SHP77 (cell line): ENCODE data around the gene ARHGEF3.
"Not testable (repeated sequence)": the region's sequence is repeated elsewhere in the genome, so short reads cannot be mapped to it uniquely, and the experiment has no call there.

Experiments
- DNase-seq, 2 experiments: peaks; one replicate each; lab custom pipeline; 2025; lab: John Stamatoyannopoulos, UW

The ARHGEF3 gene

DNA sequence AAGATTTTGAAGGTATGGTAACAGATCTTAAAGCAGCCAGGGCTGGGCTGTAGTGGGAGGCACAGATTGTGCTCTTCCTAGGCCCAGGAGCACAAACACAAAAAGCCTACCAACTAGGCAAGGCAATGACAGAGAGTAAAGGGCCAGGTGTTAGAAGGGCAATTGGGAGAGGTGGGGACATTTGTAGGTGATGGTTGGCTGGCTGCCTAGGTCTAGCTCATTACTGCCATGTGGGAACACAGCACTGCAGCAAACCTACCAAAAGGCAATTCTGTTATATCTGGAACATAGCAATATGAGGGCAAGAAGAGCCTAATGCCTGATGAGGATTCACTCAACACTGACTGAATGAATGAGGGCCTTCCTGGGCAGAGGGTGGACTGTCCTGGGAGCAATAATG, 30.4 kb downstream of the ARHGEF3 start:
- DNase-seq, result no peak

GRCh38 chr3:56769116-56769707, 32.5 kb downstream of the ARHGEF3 start:
- no peak for DNase-seq

DNA sequence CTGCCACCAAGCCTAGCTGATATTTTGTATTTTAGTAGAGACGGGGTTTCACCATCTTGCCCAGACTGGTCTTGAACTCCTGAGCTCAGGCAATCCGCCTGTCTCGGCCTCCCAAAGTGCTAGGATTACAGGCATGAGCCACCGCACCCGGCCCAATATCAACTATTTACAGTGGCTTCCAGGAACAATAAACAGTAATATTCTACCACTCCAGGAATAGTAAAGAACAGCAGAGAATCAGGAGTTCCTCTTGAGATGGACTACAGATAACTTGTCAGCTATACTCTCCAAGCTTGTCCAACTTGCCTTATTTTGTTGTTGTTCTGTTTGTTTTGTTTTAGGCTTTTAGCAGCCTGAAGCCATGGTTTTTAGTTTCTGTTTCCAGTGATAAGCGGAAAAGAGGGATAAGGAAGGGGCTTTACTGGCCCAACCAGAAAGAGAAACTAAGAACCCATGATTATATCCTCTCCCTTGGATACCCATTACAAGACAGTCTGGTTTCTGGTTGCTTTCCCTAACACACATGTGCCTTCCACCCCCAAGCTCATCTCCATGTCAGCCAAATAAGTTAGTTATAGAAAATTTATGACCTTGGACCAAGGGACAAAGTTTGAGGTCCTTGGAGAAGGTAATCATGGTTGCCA, 36.7 kb downstream of the ARHGEF3 start:
- DNase-seq, result no peak

DNA sequence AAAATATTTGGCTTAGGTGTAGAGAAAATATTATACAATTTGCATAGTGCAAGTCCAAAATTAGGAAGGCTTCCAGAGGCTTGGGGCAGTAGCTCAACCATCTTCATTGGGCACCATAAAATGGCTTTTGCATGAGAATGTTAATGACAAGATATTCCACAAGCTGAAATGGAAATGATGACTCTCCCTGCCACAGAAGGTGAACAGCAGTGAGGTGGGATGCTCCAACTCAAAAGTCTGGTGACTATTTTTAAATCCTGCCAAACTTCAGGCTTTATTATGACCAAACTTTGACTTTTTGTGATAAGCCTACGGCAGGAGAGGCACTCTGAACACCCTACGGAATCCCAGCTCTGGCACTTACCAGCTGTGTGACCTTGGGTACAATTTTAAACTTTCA, 37.6 kb downstream of the ARHGEF3 start:
- no peak for DNase-seq

DNA sequence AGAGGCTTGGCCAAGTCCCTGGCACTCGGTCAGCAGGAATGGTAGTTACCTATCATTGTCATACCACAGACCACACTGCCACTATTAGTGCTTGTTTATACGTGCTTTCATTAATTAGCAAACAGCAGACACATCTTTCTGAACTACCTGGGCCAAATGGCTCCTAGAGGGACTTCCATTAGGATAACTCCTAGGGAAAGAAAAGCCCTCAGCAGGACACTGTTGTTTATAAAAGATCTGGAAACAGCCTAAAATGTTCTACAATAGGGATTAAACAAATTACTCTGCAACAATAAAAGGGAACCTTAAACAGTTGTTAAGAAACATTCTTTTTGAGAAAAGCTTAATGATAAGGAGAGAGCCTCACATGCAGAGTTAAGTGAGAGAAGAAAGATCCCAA, 38.5 kb downstream of the ARHGEF3 start:
- no peak for DNase-seq

- no peak for DNase-seq
These were observed 39.0 kb downstream of the ARHGEF3 start for GRCh38 chr3:56762718-56763117.

- no peak for DNase-seq
These were observed 39.7 kb downstream of the ARHGEF3 start for GRCh38 chr3:56761887-56762651.

GRCh38 chr3:56761023-56761422, 40.7 kb downstream of the ARHGEF3 start:
- no peak for DNase-seq

DNA sequence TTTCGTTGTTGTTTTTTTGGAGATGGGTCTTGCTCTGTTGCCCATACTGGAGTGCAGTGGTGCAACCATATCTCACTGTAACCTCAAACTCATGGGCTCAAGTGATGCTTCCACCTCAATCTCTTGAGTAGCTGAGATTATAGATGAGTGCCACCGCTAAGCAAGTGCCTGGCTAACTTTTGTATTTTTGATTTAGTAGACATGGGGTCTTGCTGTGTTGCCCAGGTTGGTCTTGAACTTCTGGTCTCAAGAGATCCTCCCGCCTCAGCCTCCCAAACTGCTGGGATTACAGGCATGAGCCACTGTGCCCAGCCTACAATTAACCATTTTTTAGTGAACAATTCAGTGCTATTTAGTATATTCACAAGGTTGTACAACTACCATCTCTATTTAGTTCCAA, 42.2 kb downstream of the ARHGEF3 start:
- DNase-seq, result no peak

- DNase-seq, result no peak
These were observed 43.2 kb downstream of the ARHGEF3 start for GRCh38 chr3:56758539-56758981.

- DNase-seq, result not testable (repeated sequence)
These were observed 43.7 kb downstream of the ARHGEF3 start for GRCh38 chr3:56758042-56758441.

DNA sequence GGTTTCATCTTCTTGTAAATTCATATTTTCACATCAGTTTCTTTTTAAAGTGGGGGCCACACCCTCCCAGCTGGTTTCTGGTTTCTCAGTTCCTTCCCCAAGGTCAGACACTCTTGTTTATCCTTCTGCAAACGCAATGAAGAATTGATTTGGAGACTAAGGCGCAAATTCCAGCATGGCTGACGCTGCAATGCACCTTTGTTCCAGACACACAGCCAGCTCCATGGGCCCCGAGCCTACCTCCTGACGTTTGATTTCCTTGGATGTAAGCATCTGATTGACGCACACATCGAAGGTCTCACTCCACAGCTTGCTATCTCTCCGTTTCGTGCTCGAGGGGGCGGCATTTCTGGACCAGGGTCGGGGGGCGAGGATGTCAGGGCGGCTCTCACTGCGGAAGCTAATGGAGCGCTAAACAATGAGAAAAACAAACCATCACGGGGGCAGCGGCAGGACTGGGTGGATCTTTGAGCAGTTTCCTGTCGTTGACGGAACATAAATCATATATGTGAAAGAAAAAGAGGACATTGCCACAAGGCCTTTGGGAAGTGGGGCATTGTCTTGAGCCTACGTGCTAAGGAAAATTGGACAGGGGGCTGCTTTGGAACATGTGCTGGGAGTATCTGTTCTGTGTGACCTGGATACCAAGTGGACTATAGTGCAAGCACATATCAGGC, 46.9 kb downstream of the ARHGEF3 start:
- DNase-seq, result no peak

DNA sequence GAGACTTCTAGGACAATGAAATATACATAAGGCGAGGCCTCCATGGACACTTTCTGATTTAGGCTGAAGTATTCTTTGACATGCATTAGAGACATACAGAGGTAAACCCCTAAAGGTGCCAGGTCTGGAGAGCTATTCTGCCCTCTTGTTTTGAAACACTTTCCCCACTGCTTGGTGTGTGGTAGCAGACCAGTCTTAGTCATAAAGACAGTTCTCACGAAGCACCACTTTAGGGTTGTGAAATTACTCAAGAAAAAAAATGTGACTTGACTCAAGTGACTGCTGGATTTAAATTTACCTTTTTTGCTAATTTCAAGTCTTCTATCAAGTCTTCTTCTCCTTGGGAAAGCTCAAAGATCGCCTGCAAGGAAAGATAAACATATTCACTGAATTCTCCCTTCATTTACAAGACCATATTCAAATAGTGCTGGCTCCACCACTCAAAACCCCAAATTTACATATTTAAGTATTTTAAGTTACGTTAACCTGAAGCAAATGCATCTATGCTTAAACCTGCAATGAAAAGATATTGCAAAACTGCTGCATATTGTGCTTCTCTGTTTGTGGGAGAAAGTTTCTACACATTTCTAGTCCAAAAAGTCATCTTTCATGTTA, 48.4 kb downstream of the ARHGEF3 start:
- no peak for DNase-seq

- DNase-seq, result no peak
These were observed 50.6 kb downstream of the ARHGEF3 start for GRCh38 chr3:56751056-56751707.

GRCh38 chr3:56748663-56749231, 53.0 kb downstream of the ARHGEF3 start:
- no peak for DNase-seq

- no peak for DNase-seq
These were observed 54.6 kb downstream of the ARHGEF3 start for GRCh38 chr3:56747150-56747549.

DNA sequence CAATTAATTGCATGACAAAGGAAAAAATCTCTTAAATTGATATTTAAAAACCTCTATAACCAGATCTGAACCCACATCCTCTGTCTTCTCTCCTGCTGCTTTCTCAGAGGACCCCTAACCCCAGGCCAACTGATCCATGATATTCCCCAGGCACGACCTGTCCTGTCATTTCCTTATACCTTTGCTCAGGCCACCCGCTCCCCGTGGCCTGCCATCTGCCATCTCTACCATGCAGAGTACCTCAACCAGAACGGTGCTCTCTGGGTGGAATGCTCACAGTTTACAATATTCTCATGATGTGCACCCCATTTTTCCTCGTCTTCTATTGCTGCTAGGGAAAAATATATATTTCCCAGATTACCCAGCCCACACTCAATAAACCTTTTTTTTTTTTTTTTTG, 57.7 kb downstream of the ARHGEF3 start:
- DNase-seq, result no peak

GRCh38 chr3:56742887-56743286, 58.9 kb downstream of the ARHGEF3 start:
- DNase-seq, result no peak

DNA sequence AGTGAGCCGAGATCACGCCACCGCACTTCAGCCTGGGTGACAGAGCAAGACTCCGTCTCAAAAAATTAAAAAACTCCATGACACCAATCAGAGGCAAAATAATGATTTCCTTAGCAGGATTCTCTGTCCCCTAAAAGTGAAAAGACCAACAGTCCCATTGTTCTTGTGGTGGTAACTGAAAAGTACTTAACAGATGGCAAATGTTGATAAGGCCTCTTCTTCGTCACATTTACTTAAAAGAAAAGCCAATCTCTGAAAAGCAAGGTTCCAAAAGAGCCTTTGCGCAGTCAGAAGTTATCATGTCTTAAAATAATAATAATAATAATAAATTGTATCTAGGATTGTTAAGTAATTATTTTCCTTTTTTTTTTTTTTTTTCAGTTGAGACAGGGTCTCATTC, 62.7 kb downstream of the ARHGEF3 start:
- DNase-seq, result no peak

GRCh38 chr3:56737006-56737405, 64.7 kb downstream of the ARHGEF3 start:
- no peak for DNase-seq

GRCh38 chr3:56732109-56732508, 69.6 kb downstream of the ARHGEF3 start:
- DNase-seq, result no peak
